Left cardiac atrium (tissue), 4 donors: ENCODE measurements around the gene CCNA2. TPM values are rescaled to one million over a fixed set of nuclear protein-coding genes. Genes with fewer than 3 reads are reported as not detected.

Source experiments
- ATAC-seq, 2 donors: fragments of 200-7000 bp; cut with Tn5 transposase; one replicate each; pipeline ENCODE4 v1.9.1; 2020; ENCODE audit warnings: mild to moderate bottlenecking in 2 of 2, moderate library complexity in 2 of 2
- DNase-seq: peaks from one replicate; pipeline ENCODE4 v3.0.0-alpha.2; 2020
- intact Hi-C, 2 donors: fragments of 100-400 bp; cut with DNase I; formaldehyde crosslinking; loops; one replicate each; pipeline versions ENCODE4 v1.14.1 to v1.15.1; 2022 to 2023
- long read RNA-seq: library from polyadenylated mRNA; unstranded; transcript quantifications from one replicate; pipeline ENCODE4 v2.0.0, GENCODE V29; 2021
- total RNA-seq, 2 donors: library from RNA; stranded (reverse); fragmentation: NEBNext Ultra II Directional; extraction: Animal tissue kit (Norgen Biotek cat#: 25700); gene quantifications; one replicate each; pipeline ENCODE4 v1.2.1, GENCODE V29; 2021
- donor health status: DM: no; HTN: yes; CAD: no.
- donor health status: DM: no; HTN: yes; CAD: no; lungs with severe emphysema.
- donor health status: DM: yes; HTN: yes; CAD: no.
- donor health status: Dilated cardiomyopathy.

CCNA2 gene
- 1 to 10 TPM in 1 of 2 donors, under 1 TPM in 1; 0.26 to 1.7 TPM for total RNA-seq
- long read RNA-seq = 0 reads

GRCh38 chr4:121823505-121824170 is at the start of gene CCNA2:
TSS of gene CCNA2 (minus strand) at chr4:121823883. CDS start at chr4:121823628, 255 bp downstream.
- peak; percentile 100 for ATAC-seq
- intact Hi-C loops = no loop called here
- peak; percentile 97 for DNase-seq

GRCh38 chr4:121869841-121870822 is 46.4 kb upstream of the CCNA2 start, which contains the start of gene BBS7:
TSS of gene BBS7 (minus strand) at chr4:121870474. CDS start at chr4:121870313, 161 bp downstream.
- intact Hi-C loops = no loop called here
- DNase-seq = peak; percentile 99
- peak; percentile 99 to 100 for ATAC-seq

GRCh38 chr4:121863799-121864198 is 40.1 kb upstream of the CCNA2 start:
- intact Hi-C loops = no loop called here
- no peak for DNase-seq

GRCh38 chr4:121861426-121861825 is 37.7 kb upstream of the CCNA2 start:
- intact Hi-C loops = no loop called here
- no peak for DNase-seq
- ATAC-seq = no peak

More at GRCh38 chr4:121863799-121864198, 40.1 kb upstream of the CCNA2 start:
- no peak for ATAC-seq

GRCh38 chr4:121860121-121860520 is 36.4 kb upstream of the CCNA2 start:
- ATAC-seq (no peak), DNase-seq (no peak)
- intact Hi-C loops = no loop called here

GRCh38 chr4:121851354-121851753 is 27.7 kb upstream of the CCNA2 start:
- intact Hi-C loops = no loop called here
- ATAC-seq (no peak), DNase-seq (no peak)

- ATAC-seq (no peak), DNase-seq (no peak)
- intact Hi-C loops = no loop called here
Observed at GRCh38 chr4:121846662-121847061, 23.0 kb upstream of the CCNA2 start.

GRCh38 chr4:121842862-121843261 is 19.2 kb upstream of the CCNA2 start:
- ATAC-seq = no peak

GRCh38 chr4:121838136-121838535 is 14.5 kb upstream of the CCNA2 start:
- DNase-seq (no peak), ATAC-seq (no peak)
- intact Hi-C loops = no loop called here

More at GRCh38 chr4:121842862-121843261, 19.2 kb upstream of the CCNA2 start:
- DNase-seq = no peak
- intact Hi-C loops = no loop called here

GRCh38 chr4:121829511-121829910 is 5.8 kb upstream of the CCNA2 start:
- no peak for DNase-seq
- ATAC-seq = no peak
- intact Hi-C loops = no loop called here

- DNase-seq = no peak
- no peak for ATAC-seq
- intact Hi-C loops = no loop called here
Observed at GRCh38 chr4:121827853-121828252, 4.2 kb upstream of the CCNA2 start.

- intact Hi-C loops = no loop called here
- no peak for DNase-seq
- no peak for ATAC-seq
Observed at GRCh38 chr4:121824950-121825349, 1.3 kb upstream of the CCNA2 start.

- ATAC-seq (no peak), DNase-seq (no peak)
- intact Hi-C loops = no loop called here
Observed at GRCh38 chr4:121824171-121824527, 466 bp upstream of the CCNA2 start.

GRCh38 chr4:121822796-121823504 is 733 bp downstream of the CCNA2 start:
- peak; percentile 5 to 8 for ATAC-seq
- no peak for DNase-seq
- intact Hi-C loops = no loop called here

- intact Hi-C loops = no loop called here
- ATAC-seq = no peak
- DNase-seq = no peak
Observed at GRCh38 chr4:121822047-121822446, 1.6 kb downstream of the CCNA2 start.

- ATAC-seq (no peak), DNase-seq (no peak)
- intact Hi-C loops = no loop called here
Observed at GRCh38 chr4:121819216-121819965, 4.3 kb downstream of the CCNA2 start.

- DNase-seq = no peak
- ATAC-seq = no peak
- intact Hi-C loops = no loop called here
Observed at GRCh38 chr4:121818215-121818614, 5.5 kb downstream of the CCNA2 start.

- DNase-seq = no peak
- no peak for ATAC-seq
- intact Hi-C loops = no loop called here
Observed at GRCh38 chr4:121817701-121818100, 6.0 kb downstream of the CCNA2 start.

- ATAC-seq = no peak
- no peak for DNase-seq
- intact Hi-C loops = no loop called here
Observed at GRCh38 chr4:121817006-121817405, 6.7 kb downstream of the CCNA2 start.
